Activated CD8-positive, alpha-beta memory T cell treated with anti-CD3 and anti-CD28 coated beads, Interleukin-2, amount 50 U/mL, for 1 hour (primary cell): ENCODE results near the gene CIAO3.

ENCODE experiments used
- DNase-seq: peaks from one replicate; pipeline ENCODE4 v3.0.0-alpha.2; 2020; ENCODE audit errors: extremely low read depth

The CIAO3 gene

GRCh38 chr16:709566-710499 lies 31.0 kb downstream of the CIAO3 start:
- no peak for DNase-seq

GRCh38 chr16:708959-709358 lies 31.8 kb downstream of the CIAO3 start:
- DNase-seq = no peak

- DNase-seq = no peak
Measured at GRCh38 chr16:708019-708418, 32.8 kb downstream of the CIAO3 start.

GRCh38 chr16:707062-707538 lies 33.7 kb downstream of the CIAO3 start:
- DNase-seq = no peak

GRCh38 chr16:706189-707061 lies 34.4 kb downstream of the CIAO3 start:
- DNase-seq = no peak

GRCh38 chr16:705431-706188 lies 35.2 kb downstream of the CIAO3 start, which contains the start of gene FBXL16:
Gene FBXL16, minus strand, starts transcription at chr16:705801. Its CDS starts 8,396 bp downstream, at chr16:697405.
- no peak for DNase-seq

- no peak for DNase-seq
Measured at GRCh38 chr16:704552-705380, 36.0 kb downstream of the CIAO3 start.

- no peak for DNase-seq
Measured at GRCh38 chr16:704047-704446, 36.8 kb downstream of the CIAO3 start.

- no peak for DNase-seq
Measured at GRCh38 chr16:703406-703805, 37.4 kb downstream of the CIAO3 start.

GRCh38 chr16:702341-702740 lies 38.5 kb downstream of the CIAO3 start:
- no peak for DNase-seq

- no peak for DNase-seq
Measured at GRCh38 chr16:700684-701584, 39.9 kb downstream of the CIAO3 start.

GRCh38 chr16:698911-699671 lies 41.7 kb downstream of the CIAO3 start:
- DNase-seq = no peak

GRCh38 chr16:695355-696089 lies 45.3 kb downstream of the CIAO3 start:
- DNase-seq = no peak

GRCh38 chr16:694863-695354 lies 45.9 kb downstream of the CIAO3 start:
- DNase-seq = no peak

- DNase-seq = no peak
Measured at GRCh38 chr16:694187-694862, 46.5 kb downstream of the CIAO3 start.

GRCh38 chr16:693766-694165 lies 47.0 kb downstream of the CIAO3 start:
- DNase-seq = no peak

GRCh38 chr16:693364-693763 lies 47.4 kb downstream of the CIAO3 start:
- DNase-seq = no peak
